IPS-15b (cell line): Measurements from ENCODE around the gene DMWD.

Source experiments
- H3K27me3 ChIP-seq: one replicate; pipeline ENCODE4 v1.6.1; 2013; ENCODE audit warnings: low read length; ENCODE audit not compliant: control insufficient read depth, insufficient read depth
- H3K36me3 ChIP-seq: one replicate; pipeline ENCODE4 v1.6.1; 2013; ENCODE audit warnings: low read length; ENCODE audit not compliant: control insufficient read depth, insufficient read depth
- H3K4me1 ChIP-seq: one replicate; pipeline ENCODE4 v1.6.1; 2013; ENCODE audit warnings: mild to moderate bottlenecking, low read length; ENCODE audit not compliant: control insufficient read depth, insufficient read depth
- H3K4me3 ChIP-seq: one replicate; pipeline ENCODE4 v1.5.1; 2013; ENCODE audit warnings: low read depth, low read length
- H3K9ac ChIP-seq: one replicate; pipeline ENCODE4 v1.6.1; 2013; ENCODE audit warnings: low read depth, mild to moderate bottlenecking, low read length
- H3K9me3 ChIP-seq: one replicate; pipeline ENCODE4 v1.6.1; 2013; ENCODE audit warnings: mild to moderate bottlenecking, low read length; ENCODE audit not compliant: control insufficient read depth, insufficient read depth

DMWD gene

DNA sequence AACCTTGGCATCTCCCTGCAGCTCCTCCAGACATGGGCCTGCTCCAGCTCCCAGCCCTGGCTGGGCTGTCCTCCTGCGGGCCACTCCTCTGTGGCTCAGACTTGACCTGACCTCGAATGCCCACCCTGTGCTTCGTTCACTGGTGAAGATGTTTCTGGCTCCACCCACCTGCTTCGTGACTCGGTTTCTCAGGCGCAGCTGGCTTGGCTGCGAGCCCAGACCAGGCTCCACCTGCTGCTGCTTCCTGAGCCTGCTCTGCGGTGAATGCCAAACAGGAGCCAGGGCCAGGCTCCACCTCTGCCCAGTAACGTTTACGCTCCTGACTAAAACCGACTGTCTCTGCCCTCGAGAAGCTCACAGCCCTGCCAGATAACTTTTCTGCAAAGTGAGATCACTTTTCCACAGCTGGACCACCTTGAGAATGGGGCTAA, 31.4 kb upstream of the DMWD start:
- no peaks in the 10 kb centered on the region for H3K27me3 ChIP-seq
- no peaks in the 10 kb centered on the region for H3K9me3 ChIP-seq
- no peak overlapping the region for H3K4me3 ChIP-seq
- peaks cover 3% of the 10 kb centered on the region for H3K4me1 ChIP-seq
- no peak overlapping the region for H3K9ac ChIP-seq
- peaks cover 82% of the 10 kb centered on the region for H3K36me3 ChIP-seq

GRCh38 chr19:45823182-45823581, 30.5 kb upstream of the DMWD start:
- Histone ChIP-seq H3K9me3 (no peaks in the 10 kb centered on the region), H3K27me3 (no peaks in the 10 kb centered on the region), H3K4me1 (peaks cover 3% of the 10 kb centered on the region), H3K36me3 (peaks cover 75% of the 10 kb centered on the region), H3K9ac (no peak overlapping the region), H3K4me3 (no peak overlapping the region)

- no peaks in the 10 kb centered on the region for H3K9me3 ChIP-seq
- no peaks in the 10 kb centered on the region for H3K27me3 ChIP-seq
- no peak overlapping the region for H3K9ac ChIP-seq
- no peak overlapping the region for H3K4me3 ChIP-seq
- H3K36me3 ChIP-seq = peaks cover 72% of the 10 kb centered on the region
- peaks cover 3% of the 10 kb centered on the region for H3K4me1 ChIP-seq
These were observed 30.1 kb upstream of the DMWD start for GRCh38 chr19:45822716-45823115.

GRCh38 chr19:45821570-45821969, 28.9 kb upstream of the DMWD start:
- Histone ChIP-seq H3K36me3 (peaks cover 63% of the 10 kb centered on the region), H3K27me3 (no peaks in the 10 kb centered on the region), H3K9me3 (no peaks in the 10 kb centered on the region)

DNA sequence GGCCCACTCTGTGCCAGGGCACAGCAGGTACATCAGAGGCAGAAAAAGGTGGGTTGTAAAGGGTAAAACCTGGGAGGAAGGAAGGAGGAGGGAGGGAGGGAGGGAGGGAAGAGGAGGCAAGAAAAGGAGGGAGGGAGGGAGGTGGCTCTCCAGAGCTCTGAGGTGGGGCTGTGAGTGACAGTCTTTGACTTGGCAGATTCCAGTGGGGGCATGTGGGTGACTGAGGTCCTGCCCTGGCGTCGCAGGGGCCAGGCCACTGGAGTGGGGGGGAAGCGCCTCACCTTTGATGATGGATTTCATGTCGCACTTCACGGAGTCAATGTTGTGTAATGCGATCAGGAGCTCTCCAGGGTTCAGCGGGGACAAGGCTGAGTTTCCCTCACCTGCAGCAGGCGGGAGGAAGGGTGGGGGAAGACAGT, 28.5 kb upstream of the DMWD start:
- peaks cover 59% of the 10 kb centered on the region for H3K36me3 ChIP-seq
- H3K9me3 ChIP-seq = no peaks in the 10 kb centered on the region
- no peak overlapping the region for H3K9ac ChIP-seq
- peaks cover 6% of the 10 kb centered on the region for H3K4me1 ChIP-seq
- H3K27me3 ChIP-seq = no peaks in the 10 kb centered on the region
- no peak overlapping the region for H3K4me3 ChIP-seq

More at GRCh38 chr19:45821570-45821969, 28.9 kb upstream of the DMWD start:
- H3K4me3 ChIP-seq = no peak overlapping the region
- H3K4me1 ChIP-seq = peaks cover 6% of the 10 kb centered on the region
- H3K9ac ChIP-seq = no peak overlapping the region

GRCh38 chr19:45820413-45821102, 27.9 kb upstream of the DMWD start:
- Histone ChIP-seq H3K36me3 (peaks cover 53% of the 10 kb centered on the region), H3K4me3 (no peak overlapping the region), H3K9ac (no peak overlapping the region)

GRCh38 chr19:45819769-45820168, 27.1 kb upstream of the DMWD start:
- no peak overlapping the region for H3K4me3 ChIP-seq

More at GRCh38 chr19:45820413-45821102, 27.9 kb upstream of the DMWD start:
- peaks cover 6% of the 10 kb centered on the region for H3K4me1 ChIP-seq
- no peaks in the 10 kb centered on the region for H3K27me3 ChIP-seq
- H3K9me3 ChIP-seq = no peaks in the 10 kb centered on the region

DNA sequence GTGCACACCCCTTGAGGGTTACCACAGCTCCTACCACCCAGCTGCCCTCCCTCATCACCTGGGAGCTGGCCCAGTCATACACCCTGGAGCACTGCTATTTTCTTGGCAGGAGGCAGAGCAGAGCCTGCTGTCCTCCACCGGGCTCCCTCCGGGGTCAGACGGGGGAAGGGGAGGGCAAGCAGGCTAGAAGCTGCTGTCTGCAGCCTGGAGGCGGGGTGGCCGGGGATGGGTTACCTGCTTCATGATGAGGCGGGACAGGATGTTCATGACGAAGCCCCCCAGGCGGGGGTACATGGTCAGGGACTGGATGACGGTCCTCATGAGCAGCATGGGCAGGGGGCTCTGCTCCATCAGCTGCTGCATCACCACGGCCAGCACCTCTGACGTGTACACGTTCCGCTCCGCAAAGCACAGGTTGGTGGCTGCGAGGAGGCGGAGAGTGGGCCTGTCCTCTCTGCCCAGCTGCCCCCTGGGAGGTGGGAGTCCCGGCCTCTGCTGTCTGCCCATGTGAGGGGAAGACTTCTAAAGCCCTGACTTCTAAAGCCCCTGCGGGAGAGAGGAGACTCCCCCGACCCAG, 25.2 kb upstream of the DMWD start:
- Histone ChIP-seq H3K4me1 (peaks cover 6% of the 10 kb centered on the region), H3K4me3 (peak overlapping the region; percentile 30), H3K9me3 (no peaks in the 10 kb centered on the region), H3K27me3 (no peaks in the 10 kb centered on the region), H3K9ac (peak overlapping the region; percentile 37), H3K36me3 (peaks cover 28% of the 10 kb centered on the region)

More at GRCh38 chr19:45819769-45820168, 27.1 kb upstream of the DMWD start:
- Histone ChIP-seq H3K4me1 (peaks cover 6% of the 10 kb centered on the region), H3K36me3 (peaks cover 45% of the 10 kb centered on the region), H3K27me3 (no peaks in the 10 kb centered on the region), H3K9me3 (no peaks in the 10 kb centered on the region), H3K9ac (no peak overlapping the region)

- peak overlapping the region; percentile 61 for H3K9ac ChIP-seq
- H3K36me3 ChIP-seq = peaks cover 22% of the 10 kb centered on the region
- H3K4me1 ChIP-seq = peaks cover 6% of the 10 kb centered on the region
- no peaks in the 10 kb centered on the region for H3K27me3 ChIP-seq
- H3K4me3 ChIP-seq = peak overlapping the region; percentile 73
- no peaks in the 10 kb centered on the region for H3K9me3 ChIP-seq
These were observed 24.5 kb upstream of the DMWD start for GRCh38 chr19:45817010-45817724.

DNA sequence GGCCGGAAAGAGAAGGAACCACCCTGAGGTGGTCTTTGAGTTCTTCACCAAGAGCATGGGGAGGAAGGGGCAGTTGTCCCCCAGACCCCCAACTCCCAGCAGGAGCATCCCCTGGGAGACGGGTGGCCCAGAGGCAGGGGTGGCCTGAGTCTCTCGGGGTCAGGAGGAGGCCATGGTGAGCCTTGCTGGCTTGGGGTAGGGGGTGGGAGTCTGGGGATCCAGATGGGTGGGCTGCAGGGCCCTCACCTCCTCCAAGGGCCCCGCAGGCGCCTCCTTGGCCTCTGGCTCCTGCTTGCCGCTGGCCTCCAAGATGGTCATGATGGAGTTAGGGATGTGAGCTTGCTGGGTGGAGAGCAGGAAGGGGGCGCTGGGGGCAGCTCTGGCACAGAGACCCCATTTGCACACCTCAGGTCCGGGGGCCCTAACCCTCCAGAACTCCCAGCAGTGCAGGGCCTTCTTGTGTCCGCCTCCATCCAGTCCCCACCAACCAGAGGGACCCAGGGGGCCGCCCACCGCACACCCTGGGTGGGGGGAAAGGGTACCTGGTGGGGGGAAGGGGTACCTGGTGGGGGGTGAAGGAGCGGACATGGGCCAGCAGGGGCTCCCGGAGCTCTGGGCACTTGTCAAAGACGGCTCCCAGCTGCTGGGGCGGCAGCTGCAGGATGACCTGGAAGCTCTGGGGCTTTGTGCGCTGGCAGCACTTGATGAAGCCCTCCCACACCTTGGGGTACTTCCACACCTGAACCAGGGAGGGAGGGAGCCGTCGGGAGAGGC, 23.8 kb upstream of the DMWD start:
- Histone ChIP-seq H3K9me3 (no peaks in the 10 kb centered on the region), H3K27me3 (no peaks in the 10 kb centered on the region), H3K4me1 (peaks cover 6% of the 10 kb centered on the region), H3K4me3 (peak overlapping the region; percentile 73), H3K9ac (peak overlapping the region; percentile 83), H3K36me3 (peaks cover 19% of the 10 kb centered on the region)

- Histone ChIP-seq H3K9me3 (no peaks in the 10 kb centered on the region), H3K27me3 (no peaks in the 10 kb centered on the region), H3K36me3 (peaks cover 12% of the 10 kb centered on the region), H3K4me1 (peaks cover 6% of the 10 kb centered on the region), H3K9ac (peak overlapping the region; percentile 83), H3K4me3 (peak overlapping the region; percentile 73)
These were observed 23.0 kb upstream of the DMWD start for GRCh38 chr19:45815481-45816216.
